ENCODE measurements around the gene CTNNBIP1. TPM values are rescaled to one million over a fixed set of nuclear protein-coding genes. Genes with fewer than 3 reads are reported as not detected.

Gene CTNNBIP1
- total and polyA plus RNA-seq, 9 of the 15 experiments (the other 6 are each of a cell fraction or from before 2014, with no cell fraction given), result 0.65 to 29.2 (median 14.7) TPM

DNA sequence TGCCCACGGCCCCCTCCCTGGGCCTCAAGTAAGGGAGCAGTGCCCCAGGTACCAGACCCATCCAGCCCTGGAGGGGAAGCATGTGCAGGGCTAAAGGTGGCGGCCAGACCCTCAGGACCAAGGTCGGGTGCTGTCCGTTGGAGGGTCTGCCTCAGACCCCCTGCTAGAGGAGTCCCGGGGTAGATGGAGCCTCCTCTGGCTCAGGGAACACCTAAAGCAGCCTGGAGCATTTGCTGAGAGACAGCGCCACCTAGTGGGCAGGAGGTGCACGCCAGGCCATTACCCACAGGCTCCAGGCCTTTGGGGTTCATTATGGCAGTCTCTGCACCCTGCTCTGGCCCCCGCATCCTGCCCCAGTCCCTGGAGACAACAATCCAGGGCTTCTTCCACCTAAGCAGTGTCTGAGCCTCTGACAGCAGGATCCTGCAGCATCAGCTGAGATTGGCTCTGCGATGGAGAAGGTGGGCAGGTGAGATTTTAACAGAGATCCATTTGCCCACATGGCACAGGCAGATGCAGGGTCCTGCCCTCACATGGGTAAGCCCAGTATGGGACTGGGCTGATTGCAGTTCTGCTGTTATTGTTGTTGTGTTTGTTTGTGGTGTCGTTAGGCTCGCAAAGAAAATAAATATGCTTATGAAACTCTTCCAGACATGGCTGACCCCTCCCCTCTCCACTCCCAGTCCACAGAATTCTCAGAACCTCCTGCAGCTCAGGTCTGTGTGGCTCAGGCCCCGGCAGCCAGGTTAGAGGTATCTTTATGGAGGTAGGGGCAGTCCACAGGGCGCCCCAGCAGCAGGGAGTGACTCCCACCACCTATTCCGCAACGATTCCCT, 42.4 kb downstream of the CTNNBIP1 start (continued):
- TF ChIP-seq, protein P1, sequence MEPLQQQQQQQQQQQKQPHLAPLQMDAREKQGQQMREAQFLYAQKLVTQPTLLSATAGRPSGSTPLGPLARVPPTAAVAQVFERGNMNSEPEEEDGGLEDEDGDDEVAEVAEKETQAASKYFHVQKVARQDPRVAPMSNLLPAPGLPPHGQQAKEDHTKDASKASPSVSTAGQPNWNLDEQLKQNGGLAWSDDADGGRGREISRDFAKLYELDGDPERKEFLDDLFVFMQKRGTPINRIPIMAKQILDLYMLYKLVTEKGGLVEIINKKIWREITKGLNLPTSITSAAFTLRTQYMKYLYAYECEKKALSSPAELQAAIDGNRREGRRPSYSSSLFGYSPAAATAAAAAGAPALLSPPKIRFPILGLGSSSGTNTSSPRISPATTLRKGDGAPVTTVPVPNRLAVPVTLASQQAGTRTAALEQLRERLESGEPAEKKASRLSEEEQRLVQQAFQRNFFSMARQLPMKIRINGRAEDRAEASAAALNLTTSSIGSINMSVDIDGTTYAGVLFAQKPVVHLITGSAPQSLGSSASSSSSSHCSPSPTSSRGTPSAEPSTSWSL (CRISPR knock-in tag; IDR thresholded peaks at IDR 0.05; ENCODE audit: borderline replicate concordance), result no peak
- TF ChIP-seq, protein P2, sequence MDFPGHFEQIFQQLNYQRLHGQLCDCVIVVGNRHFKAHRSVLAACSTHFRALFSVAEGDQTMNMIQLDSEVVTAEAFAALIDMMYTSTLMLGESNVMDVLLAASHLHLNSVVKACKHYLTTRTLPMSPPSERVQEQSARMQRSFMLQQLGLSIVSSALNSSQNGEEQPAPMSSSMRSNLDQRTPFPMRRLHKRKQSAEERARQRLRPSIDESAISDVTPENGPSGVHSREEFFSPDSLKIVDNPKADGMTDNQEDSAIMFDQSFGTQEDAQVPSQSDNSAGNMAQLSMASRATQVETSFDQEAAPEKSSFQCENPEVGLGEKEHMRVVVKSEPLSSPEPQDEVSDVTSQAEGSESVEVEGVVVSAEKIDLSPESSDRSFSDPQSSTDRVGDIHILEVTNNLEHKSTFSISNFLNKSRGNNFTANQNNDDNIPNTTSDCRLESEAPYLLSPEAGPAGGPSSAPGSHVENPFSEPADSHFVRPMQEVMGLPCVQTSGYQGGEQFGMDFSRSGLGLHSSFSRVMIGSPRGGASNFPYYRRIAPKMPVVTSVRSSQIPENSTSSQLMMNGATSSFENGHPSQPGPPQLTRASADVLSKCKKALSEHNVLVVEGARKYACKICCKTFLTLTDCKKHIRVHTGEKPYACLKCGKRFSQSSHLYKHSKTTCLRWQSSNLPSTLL (IDR thresholded peaks at IDR 0.05), result no peak
- no peak for TF ChIP-seq PML (IDR thresholded peaks at IDR 0.05; ENCODE audit: low read length)
- TF ChIP-seq, protein P3, sequence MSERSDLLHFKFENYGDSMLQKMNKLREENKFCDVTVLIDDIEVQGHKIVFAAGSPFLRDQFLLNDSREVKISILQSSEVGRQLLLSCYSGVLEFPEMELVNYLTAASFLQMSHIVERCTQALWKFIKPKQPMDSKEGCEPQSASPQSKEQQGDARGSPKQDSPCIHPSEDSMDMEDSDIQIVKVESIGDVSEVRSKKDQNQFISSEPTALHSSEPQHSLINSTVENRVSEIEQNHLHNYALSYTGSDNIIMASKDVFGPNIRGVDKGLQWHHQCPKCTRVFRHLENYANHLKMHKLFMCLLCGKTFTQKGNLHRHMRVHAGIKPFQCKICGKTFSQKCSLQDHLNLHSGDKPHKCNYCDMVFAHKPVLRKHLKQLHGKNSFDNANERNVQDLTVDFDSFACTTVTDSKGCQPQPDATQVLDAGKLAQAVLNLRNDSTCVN (CRISPR knock-in tag; IDR thresholded peaks at IDR 0.05), result no peak
- no peak for TF ChIP-seq BRD4 (IDR thresholded peaks at IDR 0.05)
- TF ChIP-seq SP1 (CRISPR knock-in tag; IDR thresholded peaks at IDR 0.05), result no peak
- TF ChIP-seq, protein P4, sequence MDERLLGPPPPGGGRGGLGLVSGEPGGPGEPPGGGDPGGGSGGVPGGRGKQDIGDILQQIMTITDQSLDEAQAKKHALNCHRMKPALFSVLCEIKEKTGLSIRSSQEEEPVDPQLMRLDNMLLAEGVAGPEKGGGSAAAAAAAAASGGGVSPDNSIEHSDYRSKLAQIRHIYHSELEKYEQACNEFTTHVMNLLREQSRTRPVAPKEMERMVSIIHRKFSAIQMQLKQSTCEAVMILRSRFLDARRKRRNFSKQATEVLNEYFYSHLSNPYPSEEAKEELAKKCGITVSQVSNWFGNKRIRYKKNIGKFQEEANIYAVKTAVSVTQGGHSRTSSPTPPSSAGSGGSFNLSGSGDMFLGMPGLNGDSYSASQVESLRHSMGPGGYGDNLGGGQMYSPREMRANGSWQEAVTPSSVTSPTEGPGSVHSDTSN (CRISPR knock-in tag; IDR thresholded peaks at IDR 0.05; ENCODE audit: low read depth), result no peak
- TF ChIP-seq, protein P4 (tag; conservative IDR thresholded peaks at IDR 0.05; ENCODE audit: low read depth), result no peak
- TF ChIP-seq ZKSCAN3 (CRISPR knock-in tag; IDR thresholded peaks at IDR 0.05), result no peak
- TF ChIP-seq, protein P5, sequence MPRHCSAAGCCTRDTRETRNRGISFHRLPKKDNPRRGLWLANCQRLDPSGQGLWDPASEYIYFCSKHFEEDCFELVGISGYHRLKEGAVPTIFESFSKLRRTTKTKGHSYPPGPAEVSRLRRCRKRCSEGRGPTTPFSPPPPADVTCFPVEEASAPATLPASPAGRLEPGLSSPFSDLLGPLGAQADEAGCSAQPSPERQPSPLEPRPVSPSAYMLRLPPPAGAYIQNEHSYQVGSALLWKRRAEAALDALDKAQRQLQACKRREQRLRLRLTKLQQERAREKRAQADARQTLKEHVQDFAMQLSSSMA (CRISPR knock-in tag; IDR thresholded peaks at IDR 0.05), result no peak
- TF ChIP-seq EP400 (IDR thresholded peaks at IDR 0.05), result no peak
- no peak for TF ChIP-seq LEF1 (IDR thresholded peaks at IDR 0.05)
- TF ChIP-seq RBM34 (IDR thresholded peaks at IDR 0.05; ENCODE audit: borderline replicate concordance, insufficient read depth, low read length), result no peak
- TF ChIP-seq, protein P6, sequence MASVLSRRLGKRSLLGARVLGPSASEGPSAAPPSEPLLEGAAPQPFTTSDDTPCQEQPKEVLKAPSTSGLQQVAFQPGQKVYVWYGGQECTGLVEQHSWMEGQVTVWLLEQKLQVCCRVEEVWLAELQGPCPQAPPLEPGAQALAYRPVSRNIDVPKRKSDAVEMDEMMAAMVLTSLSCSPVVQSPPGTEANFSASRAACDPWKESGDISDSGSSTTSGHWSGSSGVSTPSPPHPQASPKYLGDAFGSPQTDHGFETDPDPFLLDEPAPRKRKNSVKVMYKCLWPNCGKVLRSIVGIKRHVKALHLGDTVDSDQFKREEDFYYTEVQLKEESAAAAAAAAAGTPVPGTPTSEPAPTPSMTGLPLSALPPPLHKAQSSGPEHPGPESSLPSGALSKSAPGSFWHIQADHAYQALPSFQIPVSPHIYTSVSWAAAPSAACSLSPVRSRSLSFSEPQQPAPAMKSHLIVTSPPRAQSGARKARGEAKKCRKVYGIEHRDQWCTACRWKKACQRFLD (CRISPR knock-in tag; IDR thresholded peaks at IDR 0.05), result no peak
